OCI-LY7 (cell line): Measurements from ENCODE around the gene PHACTR1.

ENCODE experiments used
- CTCF ChIP-seq: fragments of 200-600 bp; sonication (generic); conservative IDR thresholded peaks from 2 replicates; pipeline ENCODE4 v1.5.1; 2014; ENCODE audit warnings: mild to moderate bottlenecking, antibody characterized with exemption, low read length, moderate library complexity, mixed read lengths
- EZH2phosphoT487 ChIP-seq: fragments of 200-600 bp; sonication (generic); IDR thresholded peaks from 2 replicates; pipeline ENCODE4 v1.6.1; 2018; ENCODE audit warnings: low read depth, borderline replicate concordance, mild to moderate bottlenecking, mixed run types, antibody characterized with exemption, low read length, moderate library complexity, mixed read lengths

GRCh38 chr6:13080462-13081188 is 364.1 kb downstream of the PHACTR1 start:
- TF ChIP-seq CTCF (no peak), EZH2phosphoT487 (no peak)
